Heart left ventricle (tissue), 13 donors: Measurements from ENCODE around the gene TTC16.

Experiments
- CTCF ChIP-seq, 12 donors: fragments of 200-600 bp; sonication (generic) in 4 of 12; IDR thresholded peaks; one replicate each; pipeline versions ENCODE4 v1.5.0 to v1.8.0; 2018 to 2022; ENCODE audit warnings: antibody characterized with exemption in 12 of 12, mild to moderate bottlenecking in 5 of 12
- POLR2A ChIP-seq, 2 donors: fragments of 450-650 bp; IDR thresholded peaks; one replicate each; pipeline ENCODE4 v1.6.1; 2017; ENCODE audit warnings: antibody characterized with exemption in 2 of 2, mild to moderate bottlenecking in 2 of 2, moderate library complexity in 2 of 2
- donor health status: ischemic (EF 13 %, LVEDD 7.1; RV severe dilation, severe dysfunction).
- donor health status: DM: no; HTN: yes; CAD: no.
- donor health status: DM: no; HTN: no; CAD: no.
- donor health status: ischemic (EF 25% LVEDD 6.9; RV normal size, moderate dysfunction).
- donor health status: ischemic (EF 25% LVEDD 5.7; RV mildly dilated, moderate dysfunction).
- donor health status: ischemic (EF 35%, LVEDD 5.7; RV mildly dilated, moderate dysfunction).
- donor health status: nonischemic (EF 11% LVEDD 7.7; RV severe dilation, severe dysfunction).
- donor health status: DM: yes; HTN: yes; CAD: no.
- donor health status: PGD.
- donor health status: ischemic (EF 29% LVEDD 5.4; RV normal size, mild dysfunction).
- donor health status: nonischemic (EF 23%, LVEDD 6.1; RV moderate dilation, normal function).

DNA sequence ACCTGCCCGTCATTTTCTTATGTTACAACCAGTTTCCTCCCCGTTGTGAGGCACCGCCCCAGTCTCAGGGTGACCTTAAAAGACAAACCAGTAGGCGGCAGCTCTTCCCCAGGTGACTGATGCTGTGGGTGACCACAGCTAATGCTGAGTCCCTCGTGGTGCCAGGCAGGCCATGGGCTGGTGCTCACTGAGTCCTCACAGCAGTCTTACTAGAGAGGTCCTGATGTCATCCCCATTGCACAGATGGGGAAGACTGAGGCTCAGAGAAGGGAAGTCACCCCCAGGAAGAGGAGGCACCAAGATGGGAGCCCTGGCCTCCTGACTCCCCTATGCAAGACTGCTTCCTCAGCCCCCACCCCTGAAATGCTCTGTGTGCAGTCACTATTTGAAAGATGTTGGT is 8.1 kb upstream of the TTC16 start:
- TF ChIP-seq CTCF (IDR thresholded peaks at IDR 0.05) (no peak), POLR2A (IDR thresholded peaks at IDR 0.05) (no peak)
